ENCODE measurements around the gene LRFN4. TPM values are rescaled to one million over a fixed set of nuclear protein-coding genes. Genes with fewer than 3 reads are reported as not detected.
A peak's percentile ranks its signal among the peaks of the same experiment; 100 is the strongest.

The LRFN4 gene
- total and polyA plus RNA-seq, 2 of the 13 experiments (the other 11 are each of a cell fraction or from before 2014, with no cell fraction given), result 1.3 to 6.8 TPM

DNA sequence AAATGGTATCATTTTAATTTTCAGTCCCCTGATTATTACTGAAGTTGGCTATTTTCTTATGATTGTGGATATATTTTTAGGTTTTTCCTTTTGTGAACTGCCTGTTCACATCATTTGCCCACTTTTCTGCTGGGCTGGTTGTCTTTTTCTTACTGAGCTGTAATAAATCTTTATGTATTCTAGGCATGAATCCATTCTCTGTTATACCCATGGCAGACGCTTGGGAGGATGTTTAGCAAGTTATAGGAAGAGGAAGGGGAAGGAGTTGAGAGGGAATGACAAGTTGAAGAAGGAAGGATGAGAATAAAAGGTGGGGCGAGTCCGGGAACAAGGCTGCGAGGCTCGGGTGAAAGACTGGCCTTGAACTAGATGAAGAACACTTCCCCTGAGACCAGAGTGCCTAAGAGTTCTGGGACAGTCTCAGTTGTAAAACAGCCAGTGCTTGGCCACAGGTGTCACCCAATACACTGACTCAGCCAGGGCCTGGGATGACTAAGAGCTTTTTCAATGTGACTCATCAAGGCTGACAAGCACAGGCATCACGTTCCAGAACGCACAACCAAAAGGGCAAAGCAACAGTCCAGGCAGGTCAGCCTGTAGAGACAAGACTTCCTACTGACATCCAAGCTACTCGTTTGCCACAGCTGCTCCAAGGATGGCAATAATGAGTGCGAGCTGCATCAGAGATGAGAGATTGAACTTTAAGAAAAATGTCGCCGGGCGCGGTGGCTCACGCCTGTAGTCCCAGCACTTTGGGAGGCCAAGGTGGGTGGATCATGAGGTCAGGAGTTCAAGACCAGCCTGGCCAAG lies 35.2 kb downstream of the LRFN4 start (continued):
- TF ChIP-seq ZFP36L1 (CRISPR knock-in tag; IDR thresholded peaks at IDR 0.05), result peak; percentile 71; the same call in 1 of the 2 replicates
- TF ChIP-seq ETV5 (CRISPR knock-in tag; IDR thresholded peaks at IDR 0.05; ENCODE audit: borderline replicate concordance), result peak; percentile 39; the same call in 1 of the 2 replicates
- TF ChIP-seq, protein P1, sequence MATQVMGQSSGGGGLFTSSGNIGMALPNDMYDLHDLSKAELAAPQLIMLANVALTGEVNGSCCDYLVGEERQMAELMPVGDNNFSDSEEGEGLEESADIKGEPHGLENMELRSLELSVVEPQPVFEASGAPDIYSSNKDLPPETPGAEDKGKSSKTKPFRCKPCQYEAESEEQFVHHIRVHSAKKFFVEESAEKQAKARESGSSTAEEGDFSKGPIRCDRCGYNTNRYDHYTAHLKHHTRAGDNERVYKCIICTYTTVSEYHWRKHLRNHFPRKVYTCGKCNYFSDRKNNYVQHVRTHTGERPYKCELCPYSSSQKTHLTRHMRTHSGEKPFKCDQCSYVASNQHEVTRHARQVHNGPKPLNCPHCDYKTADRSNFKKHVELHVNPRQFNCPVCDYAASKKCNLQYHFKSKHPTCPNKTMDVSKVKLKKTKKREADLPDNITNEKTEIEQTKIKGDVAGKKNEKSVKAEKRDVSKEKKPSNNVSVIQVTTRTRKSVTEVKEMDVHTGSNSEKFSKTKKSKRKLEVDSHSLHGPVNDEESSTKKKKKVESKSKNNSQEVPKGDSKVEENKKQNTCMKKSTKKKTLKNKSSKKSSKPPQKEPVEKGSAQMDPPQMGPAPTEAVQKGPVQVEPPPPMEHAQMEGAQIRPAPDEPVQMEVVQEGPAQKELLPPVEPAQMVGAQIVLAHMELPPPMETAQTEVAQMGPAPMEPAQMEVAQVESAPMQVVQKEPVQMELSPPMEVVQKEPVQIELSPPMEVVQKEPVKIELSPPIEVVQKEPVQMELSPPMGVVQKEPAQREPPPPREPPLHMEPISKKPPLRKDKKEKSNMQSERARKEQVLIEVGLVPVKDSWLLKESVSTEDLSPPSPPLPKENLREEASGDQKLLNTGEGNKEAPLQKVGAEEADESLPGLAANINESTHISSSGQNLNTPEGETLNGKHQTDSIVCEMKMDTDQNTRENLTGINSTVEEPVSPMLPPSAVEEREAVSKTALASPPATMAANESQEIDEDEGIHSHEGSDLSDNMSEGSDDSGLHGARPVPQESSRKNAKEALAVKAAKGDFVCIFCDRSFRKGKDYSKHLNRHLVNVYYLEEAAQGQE (IDR thresholded peaks at IDR 0.05; ENCODE audit: borderline replicate concordance in 1 of 2, low read depth in 1 of 2, low read length in 2 of 2), result no peak
- no peak for TF ChIP-seq SOX13 (IDR thresholded peaks at IDR 0.05)
- peak in 1 of 2 experiments; percentile 51; a peak in 1 of 4 replicates for TF ChIP-seq SOX13 (CRISPR knock-in tag; conservative IDR thresholded peaks at IDR 0.05 in 1 of 2, IDR thresholded peaks at IDR 0.05 in 1 of 2)
- TF ChIP-seq, protein P2, sequence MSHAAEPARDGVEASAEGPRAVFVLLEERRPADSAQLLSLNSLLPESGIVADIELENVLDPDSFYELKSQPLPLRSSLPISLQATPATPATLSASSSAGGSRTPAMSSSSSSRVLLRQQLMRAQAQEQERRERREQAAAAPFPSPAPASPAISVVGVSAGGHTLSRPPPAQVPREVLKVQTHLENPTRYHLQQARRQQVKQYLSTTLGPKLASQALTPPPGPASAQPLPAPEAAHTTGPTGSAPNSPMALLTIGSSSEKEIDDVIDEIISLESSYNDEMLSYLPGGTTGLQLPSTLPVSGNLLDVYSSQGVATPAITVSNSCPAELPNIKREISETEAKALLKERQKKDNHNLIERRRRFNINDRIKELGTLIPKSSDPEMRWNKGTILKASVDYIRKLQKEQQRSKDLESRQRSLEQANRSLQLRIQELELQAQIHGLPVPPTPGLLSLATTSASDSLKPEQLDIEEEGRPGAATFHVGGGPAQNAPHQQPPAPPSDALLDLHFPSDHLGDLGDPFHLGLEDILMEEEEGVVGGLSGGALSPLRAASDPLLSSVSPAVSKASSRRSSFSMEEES (CRISPR knock-in tag; IDR thresholded peaks at IDR 0.05), result 0 out of 2 replicates have a peak, but pooled peaks have one; percentile 35
- TF ChIP-seq CREB1 (IDR thresholded peaks at IDR 0.05), result peak; percentile 62; the same call in 1 of the 2 replicates
- TF ChIP-seq CREB1 (CRISPR knock-in tag; IDR thresholded peaks at IDR 0.05), result no peak; the same call in 1 of the 2 replicates
- TF ChIP-seq ZSCAN29 (CRISPR knock-in tag; conservative IDR thresholded peaks at IDR 0.05), result 0 out of 2 replicates have a peak, but pooled peaks have one; percentile 28
- TF ChIP-seq, protein P3, sequence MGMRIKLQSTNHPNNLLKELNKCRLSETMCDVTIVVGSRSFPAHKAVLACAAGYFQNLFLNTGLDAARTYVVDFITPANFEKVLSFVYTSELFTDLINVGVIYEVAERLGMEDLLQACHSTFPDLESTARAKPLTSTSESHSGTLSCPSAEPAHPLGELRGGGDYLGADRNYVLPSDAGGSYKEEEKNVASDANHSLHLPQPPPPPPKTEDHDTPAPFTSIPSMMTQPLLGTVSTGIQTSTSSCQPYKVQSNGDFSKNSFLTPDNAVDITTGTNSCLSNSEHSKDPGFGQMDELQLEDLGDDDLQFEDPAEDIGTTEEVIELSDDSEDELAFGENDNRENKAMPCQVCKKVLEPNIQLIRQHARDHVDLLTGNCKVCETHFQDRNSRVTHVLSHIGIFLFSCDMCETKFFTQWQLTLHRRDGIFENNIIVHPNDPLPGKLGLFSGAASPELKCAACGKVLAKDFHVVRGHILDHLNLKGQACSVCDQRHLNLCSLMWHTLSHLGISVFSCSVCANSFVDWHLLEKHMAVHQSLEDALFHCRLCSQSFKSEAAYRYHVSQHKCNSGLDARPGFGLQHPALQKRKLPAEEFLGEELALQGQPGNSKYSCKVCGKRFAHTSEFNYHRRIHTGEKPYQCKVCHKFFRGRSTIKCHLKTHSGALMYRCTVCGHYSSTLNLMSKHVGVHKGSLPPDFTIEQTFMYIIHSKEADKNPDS (CRISPR knock-in tag; IDR thresholded peaks at IDR 0.05), result no peak
- no peak for TF ChIP-seq STAT5B (CRISPR knock-in tag; IDR thresholded peaks at IDR 0.05)
- no peak for TF ChIP-seq ZNF790 (CRISPR knock-in tag; IDR thresholded peaks at IDR 0.05; ENCODE audit: borderline replicate concordance)
- TF ChIP-seq ZNF644 (CRISPR knock-in tag; IDR thresholded peaks at IDR 0.05; ENCODE audit: low read depth), result peak; percentile 84; the same call in 1 of the 2 replicates
- TF ChIP-seq ZNF761 (CRISPR knock-in tag; conservative IDR thresholded peaks at IDR 0.05), result no peak
- TF ChIP-seq, protein P4, sequence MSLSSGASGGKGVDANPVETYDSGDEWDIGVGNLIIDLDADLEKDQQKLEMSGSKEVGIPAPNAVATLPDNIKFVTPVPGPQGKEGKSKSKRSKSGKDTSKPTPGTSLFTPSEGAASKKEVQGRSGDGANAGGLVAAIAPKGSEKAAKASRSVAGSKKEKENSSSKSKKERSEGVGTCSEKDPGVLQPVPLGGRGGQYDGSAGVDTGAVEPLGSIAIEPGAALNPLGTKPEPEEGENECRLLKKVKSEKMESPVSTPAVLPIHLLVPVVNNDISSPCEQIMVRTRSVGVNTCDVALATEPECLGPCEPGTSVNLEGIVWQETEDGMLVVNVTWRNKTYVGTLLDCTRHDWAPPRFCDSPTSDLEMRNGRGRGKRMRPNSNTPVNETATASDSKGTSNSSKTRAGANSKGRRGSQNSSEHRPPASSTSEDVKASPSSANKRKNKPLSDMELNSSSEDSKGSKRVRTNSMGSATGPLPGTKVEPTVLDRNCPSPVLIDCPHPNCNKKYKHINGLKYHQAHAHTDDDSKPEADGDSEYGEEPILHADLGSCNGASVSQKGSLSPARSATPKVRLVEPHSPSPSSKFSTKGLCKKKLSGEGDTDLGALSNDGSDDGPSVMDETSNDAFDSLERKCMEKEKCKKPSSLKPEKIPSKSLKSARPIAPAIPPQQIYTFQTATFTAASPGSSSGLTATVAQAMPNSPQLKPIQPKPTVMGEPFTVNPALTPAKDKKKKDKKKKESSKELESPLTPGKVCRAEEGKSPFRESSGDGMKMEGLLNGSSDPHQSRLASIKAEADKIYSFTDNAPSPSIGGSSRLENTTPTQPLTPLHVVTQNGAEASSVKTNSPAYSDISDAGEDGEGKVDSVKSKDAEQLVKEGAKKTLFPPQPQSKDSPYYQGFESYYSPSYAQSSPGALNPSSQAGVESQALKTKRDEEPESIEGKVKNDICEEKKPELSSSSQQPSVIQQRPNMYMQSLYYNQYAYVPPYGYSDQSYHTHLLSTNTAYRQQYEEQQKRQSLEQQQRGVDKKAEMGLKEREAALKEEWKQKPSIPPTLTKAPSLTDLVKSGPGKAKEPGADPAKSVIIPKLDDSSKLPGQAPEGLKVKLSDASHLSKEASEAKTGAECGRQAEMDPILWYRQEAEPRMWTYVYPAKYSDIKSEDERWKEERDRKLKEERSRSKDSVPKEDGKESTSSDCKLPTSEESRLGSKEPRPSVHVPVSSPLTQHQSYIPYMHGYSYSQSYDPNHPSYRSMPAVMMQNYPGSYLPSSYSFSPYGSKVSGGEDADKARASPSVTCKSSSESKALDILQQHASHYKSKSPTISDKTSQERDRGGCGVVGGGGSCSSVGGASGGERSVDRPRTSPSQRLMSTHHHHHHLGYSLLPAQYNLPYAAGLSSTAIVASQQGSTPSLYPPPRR (CRISPR knock-in tag; IDR thresholded peaks at IDR 0.05; ENCODE audit: borderline replicate concordance), result peak; percentile 17; the same call in 1 of the 2 replicates
- peak; percentile 70; the same call in 1 of the 2 replicates for TF ChIP-seq ZNF292 (CRISPR knock-in tag; IDR thresholded peaks at IDR 0.05; ENCODE audit: borderline replicate concordance, low read depth)
